ENCODE results near the gene ATP5ME.
"Not testable (repeated sequence)": the region's sequence is repeated elsewhere in the genome, so short reads cannot be mapped to it uniquely, and the experiment has no call there.

The ATP5ME gene

GRCh38 chr4:648579-649292, 25.3 kb downstream of the ATP5ME start:
- CTCF ChIA-PET = no interaction called here
- H3K4me3 ChIP-seq (ENCODE audit: low read depth, low read length) = no peak overlapping the region

GRCh38 chr4:647481-647880, 26.6 kb downstream of the ATP5ME start:
- no peak for DNase-seq (ENCODE audit: low read depth, low spot score)
- CTCF ChIA-PET = no interaction called here
- no peak overlapping the region for H3K4me3 ChIP-seq (ENCODE audit: low read depth, low read length)
- POLR2A ChIA-PET = no interaction called here
- TF ChIP-seq, protein P1, sequence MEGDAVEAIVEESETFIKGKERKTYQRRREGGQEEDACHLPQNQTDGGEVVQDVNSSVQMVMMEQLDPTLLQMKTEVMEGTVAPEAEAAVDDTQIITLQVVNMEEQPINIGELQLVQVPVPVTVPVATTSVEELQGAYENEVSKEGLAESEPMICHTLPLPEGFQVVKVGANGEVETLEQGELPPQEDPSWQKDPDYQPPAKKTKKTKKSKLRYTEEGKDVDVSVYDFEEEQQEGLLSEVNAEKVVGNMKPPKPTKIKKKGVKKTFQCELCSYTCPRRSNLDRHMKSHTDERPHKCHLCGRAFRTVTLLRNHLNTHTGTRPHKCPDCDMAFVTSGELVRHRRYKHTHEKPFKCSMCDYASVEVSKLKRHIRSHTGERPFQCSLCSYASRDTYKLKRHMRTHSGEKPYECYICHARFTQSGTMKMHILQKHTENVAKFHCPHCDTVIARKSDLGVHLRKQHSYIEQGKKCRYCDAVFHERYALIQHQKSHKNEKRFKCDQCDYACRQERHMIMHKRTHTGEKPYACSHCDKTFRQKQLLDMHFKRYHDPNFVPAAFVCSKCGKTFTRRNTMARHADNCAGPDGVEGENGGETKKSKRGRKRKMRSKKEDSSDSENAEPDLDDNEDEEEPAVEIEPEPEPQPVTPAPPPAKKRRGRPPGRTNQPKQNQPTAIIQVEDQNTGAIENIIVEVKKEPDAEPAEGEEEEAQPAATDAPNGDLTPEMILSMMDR (IDR thresholded peaks at IDR 0.05; ENCODE audit: insufficient read depth, low read length, missing control alignments) = no peak

More at GRCh38 chr4:648579-649292, 25.3 kb downstream of the ATP5ME start:
- TF ChIP-seq, protein P1 (IDR thresholded peaks at IDR 0.05; ENCODE audit: insufficient read depth, low read length, missing control alignments) = no peak
- POLR2A ChIA-PET = no interaction called here
- DNase-seq (ENCODE audit: low read depth, low spot score) = no peak

GRCh38 chr4:646460-646859, 27.6 kb downstream of the ATP5ME start:
- POLR2A ChIA-PET = no interaction called here

GRCh38 chr4:642366-642765, 31.7 kb downstream of the ATP5ME start:
- POLR2A ChIA-PET; DNase-seq (ENCODE audit: low read depth, low spot score); H3K4me3 ChIP-seq (ENCODE audit: low read depth, low read length); CTCF ChIA-PET: not testable (repeated sequence)

More at GRCh38 chr4:646460-646859, 27.6 kb downstream of the ATP5ME start:
- no peak overlapping the region for H3K4me3 ChIP-seq (ENCODE audit: low read depth, low read length)
- TF ChIP-seq, protein P1 (IDR thresholded peaks at IDR 0.05; ENCODE audit: insufficient read depth, low read length, missing control alignments) = no peak
- CTCF ChIA-PET = no interaction called here
- DNase-seq (ENCODE audit: low read depth, low spot score) = no peak

DNA sequence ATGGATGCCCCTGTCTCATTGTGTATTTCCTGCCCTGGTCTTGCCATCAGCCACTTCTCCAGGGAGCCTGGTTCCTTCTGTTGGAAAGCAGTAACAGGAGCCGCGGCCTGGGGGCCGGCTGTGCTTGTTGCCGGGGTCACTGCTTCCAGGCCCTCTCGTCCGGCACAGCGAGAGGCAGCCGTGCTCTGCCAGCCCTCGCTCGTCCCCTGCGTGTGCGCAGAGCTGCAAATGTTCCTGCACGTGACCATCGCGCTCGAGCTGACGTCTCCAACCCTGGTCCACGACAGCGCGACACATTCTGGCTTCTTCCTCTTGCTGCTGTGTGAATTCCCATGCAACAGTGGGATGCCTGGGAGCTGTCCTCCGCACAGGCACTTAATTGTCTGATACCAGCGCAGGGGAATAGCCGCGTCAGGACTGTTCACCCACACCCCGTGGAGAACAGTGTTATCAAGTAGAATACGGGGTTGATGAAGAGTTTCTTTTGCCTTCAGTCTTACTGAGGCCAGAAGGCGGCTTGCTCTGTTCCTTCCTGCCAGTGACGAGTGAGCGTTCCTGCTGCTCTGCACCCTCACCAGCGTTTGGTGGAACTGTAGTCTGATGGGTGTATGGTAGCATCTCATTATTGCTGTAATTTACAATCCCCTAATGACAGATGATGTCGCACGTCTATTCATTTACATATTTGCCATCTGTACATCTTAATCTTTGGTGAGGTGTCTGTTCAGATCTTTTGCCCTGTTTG, 36.4 kb downstream of the ATP5ME start:
- no peak overlapping the region for H3K4me3 ChIP-seq (ENCODE audit: low read depth, low read length)
- DNase-seq (ENCODE audit: low read depth, low spot score) = no peak
- CTCF ChIA-PET = no interaction called here
- TF ChIP-seq, protein P1 (IDR thresholded peaks at IDR 0.05; ENCODE audit: insufficient read depth, low read length, missing control alignments) = no peak
- POLR2A ChIA-PET = no interaction called here

DNA sequence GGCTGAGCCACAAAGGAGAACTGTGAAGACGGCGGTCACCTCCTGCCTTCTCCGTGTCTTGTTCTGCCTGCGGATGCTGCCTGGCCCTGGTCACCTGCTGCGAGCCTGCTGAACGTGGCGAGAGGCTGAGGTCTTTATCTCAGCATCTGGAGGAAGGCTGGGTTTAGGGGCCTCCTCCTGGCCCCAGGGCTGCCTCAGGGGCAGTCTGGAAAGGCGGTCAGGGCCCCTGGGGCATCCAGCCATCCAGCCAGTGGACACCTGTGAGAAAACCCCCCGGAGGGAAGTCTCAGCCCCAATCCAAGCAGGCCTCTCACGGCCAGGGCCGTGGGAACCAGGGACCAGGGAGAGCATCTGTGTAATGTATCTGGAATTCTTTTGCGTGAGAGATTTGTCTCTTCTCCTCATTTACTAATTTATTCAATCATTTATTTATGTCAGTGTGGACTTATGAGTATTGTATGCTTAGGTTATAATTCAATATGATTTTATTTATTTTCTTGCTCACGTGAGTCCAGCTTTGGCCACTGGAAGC, 37.4 kb downstream of the ATP5ME start:
- ChIA-PET CTCF (no interaction called here), POLR2A (no interaction called here)
- DNase-seq (ENCODE audit: low read depth, low spot score) = no peak
- H3K4me3 ChIP-seq (ENCODE audit: low read depth, low read length) = no peak overlapping the region
- TF ChIP-seq, protein P1 (IDR thresholded peaks at IDR 0.05; ENCODE audit: insufficient read depth, low read length, missing control alignments) = no peak
